Uterus (tissue), 4 donors: ENCODE measurements around the gene TBCD. TPM values are rescaled to one million over a fixed set of nuclear protein-coding genes. Genes with fewer than 3 reads are reported as not detected.

Source experiments
- DNase-seq, 2 donors: peaks; one replicate each; pipeline ENCODE4 v3.0.0-alpha.2; 2019 to 2020
- H3K27ac ChIP-seq, 2 donors: fragments of 200-600 bp; sonication (generic); 1 replicate in 1 of 2; 2 replicates in 1 of 2; pipeline ENCODE4 v1.5.1; 2016 to 2018
- H3K27me3 ChIP-seq, 2 donors: fragments of 200-600 bp; sonication (generic); one replicate each; pipeline ENCODE4 v1.5.1; 2018 to 2019; ENCODE audit warnings: control low read depth in 1 of 2
- H3K36me3 ChIP-seq, 2 donors: fragments of 200-600 bp; sonication (generic); one replicate each; pipeline ENCODE4 v1.5.1; 2019; ENCODE audit warnings: control low read depth in 1 of 2
- H3K4me1 ChIP-seq, 2 donors: fragments of 200-600 bp; sonication (generic); one replicate each; pipeline ENCODE4 v1.5.1; 2018 to 2019; ENCODE audit warnings: control low read depth in 1 of 2
- H3K4me3 ChIP-seq, 2 donors: fragments of 200-600 bp; sonication (generic); 1 replicate in 1 of 2; 2 replicates in 1 of 2; pipeline ENCODE4 v1.5.1; 2018 to 2019; ENCODE audit warnings: mild to moderate bottlenecking in 1 of 2
- H3K9me3 ChIP-seq, 2 donors: fragments of 200-600 bp; sonication (generic); one replicate each; pipeline ENCODE4 v1.5.1; 2019; ENCODE audit warnings: control low read depth in 1 of 2
- CTCF ChIP-seq, 4 experiments: fragments of 200-600 bp in 2 of 4; fragments of 450-650 bp in 2 of 4; sonication (generic) in 2 of 4; IDR thresholded peaks; one replicate each; pipeline ENCODE4 v1.5.1; 2016 to 2019; ENCODE audit warnings: antibody characterized with exemption in 4 of 4, mild to moderate bottlenecking in 2 of 4, moderate library complexity in 1 of 4
- POLR2A ChIP-seq, 2 donors: fragments of 450-650 bp; IDR thresholded peaks; one replicate each; pipeline ENCODE4 v1.6.1; 2016; ENCODE audit warnings: antibody characterized with exemption in 2 of 2, mild to moderate bottlenecking in 1 of 2, moderate library complexity in 1 of 2
- intact Hi-C: fragments of 100-400 bp; cut with DNase I; formaldehyde crosslinking; loops from one replicate; pipeline ENCODE4 v1.15.1; 2023; ENCODE audit warnings: low total_unique reads
- total RNA-seq, 4 donors: library from RNA; depleted of rRNA in 3 of 4; stranded (reverse); fragments of >200 nt in 3 of 4; gene quantifications; one replicate each; pipeline versions ENCODE4 v1.1.0 to v1.2.4, GENCODE V29; 2014 to 2023
- donor health status: DM: yes; HTN: yes; CAD: no.

Gene TBCD
- total RNA-seq, 4 donors from 2014 or later: 35.9 to 142 (median 61.3) TPM

DNA sequence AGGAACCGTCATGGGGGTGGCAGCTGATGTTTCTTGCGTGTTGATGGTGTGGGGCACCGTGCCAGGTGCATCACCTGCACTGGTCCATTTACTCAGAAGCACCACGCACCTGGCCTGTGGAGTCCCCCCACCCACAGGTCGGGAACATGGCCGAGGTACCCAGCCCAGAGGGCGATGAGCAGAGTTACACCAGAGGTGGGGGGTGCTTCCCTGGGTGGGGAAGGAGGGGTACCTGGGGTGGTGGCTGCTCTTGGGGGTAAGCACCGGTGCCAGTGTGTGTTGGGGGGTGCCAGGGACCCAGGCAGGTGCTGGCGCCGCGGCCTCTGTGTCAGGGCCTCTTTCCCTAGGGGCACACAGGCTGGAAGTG, 92.9 kb downstream of the TBCD start:
- no peaks in the 10 kb centered on the region for H3K27me3 ChIP-seq
- intact Hi-C loops: no loop called here
- no peak for TF ChIP-seq CTCF (IDR thresholded peaks at IDR 0.05)
- TF ChIP-seq POLR2A (IDR thresholded peaks at IDR 0.05): no peak
- H3K4me1 ChIP-seq: no peaks in the 10 kb centered on the region
- no peak for DNase-seq
- no peak overlapping the region for H3K4me3 ChIP-seq
- H3K9me3 ChIP-seq: no peaks in the 10 kb centered on the region
- H3K36me3 ChIP-seq: no peaks in the 10 kb centered on the region
- peak overlapping the region in 1 of 2 donors; percentile 2 for H3K27ac ChIP-seq

- intact Hi-C loops: no loop called here
- Histone ChIP-seq H3K9me3 (no peaks in the 10 kb centered on the region), H3K4me3 (no peak overlapping the region), H3K27ac (peak overlapping the region in 1 of 2 donors; percentile 2), H3K27me3 (no peaks in the 10 kb centered on the region), H3K36me3 (no peaks in the 10 kb centered on the region), H3K4me1 (no peaks in the 10 kb centered on the region)
- peak in 1 of 2 donors; percentile 48 for DNase-seq
- no peak for TF ChIP-seq POLR2A (IDR thresholded peaks at IDR 0.05)
- TF ChIP-seq CTCF (IDR thresholded peaks at IDR 0.05): no peak
Observed at GRCh38 chr17:82845163-82845807, 93.4 kb downstream of the TBCD start.

DNA sequence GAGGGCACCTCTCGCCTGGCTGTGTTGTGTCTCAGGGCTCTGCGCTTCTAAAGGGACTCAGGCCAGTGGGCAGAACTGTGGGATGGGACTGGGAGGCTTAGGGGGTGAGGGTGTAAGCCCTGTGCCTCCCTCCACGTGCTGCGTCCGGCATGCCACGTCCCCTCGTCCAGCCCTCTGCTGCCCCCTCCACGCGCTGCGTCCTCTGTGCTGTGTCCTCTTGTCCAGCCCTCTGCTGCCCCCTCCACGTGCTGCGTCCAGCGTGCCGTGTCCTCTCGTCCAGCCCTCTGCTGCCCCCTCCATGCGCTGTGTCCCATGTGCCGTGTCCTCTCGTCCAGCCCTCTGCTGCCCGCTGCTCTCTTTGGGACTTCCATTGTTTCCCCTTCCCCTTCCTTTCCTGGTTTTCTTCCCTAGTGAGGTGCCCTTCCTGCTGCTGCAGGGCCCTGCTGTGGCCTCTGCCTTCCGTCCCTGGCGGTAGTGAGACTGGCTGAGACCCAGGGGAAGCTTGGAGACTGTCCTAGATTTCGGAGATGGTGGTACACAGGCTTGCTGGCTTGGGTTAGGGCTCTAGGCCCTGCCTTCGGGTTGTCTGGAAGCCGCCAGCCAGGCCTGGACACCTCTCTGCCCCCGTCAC, 94.3 kb downstream of the TBCD start:
- H3K36me3 ChIP-seq: no peaks in the 10 kb centered on the region
- H3K4me3 ChIP-seq: no peak overlapping the region
- H3K27me3 ChIP-seq: no peaks in the 10 kb centered on the region
- TF ChIP-seq CTCF (IDR thresholded peaks at IDR 0.05) (no peak), POLR2A (IDR thresholded peaks at IDR 0.05) (no peak)
- H3K9me3 ChIP-seq: no peaks in the 10 kb centered on the region
- H3K4me1 ChIP-seq: no peaks in the 10 kb centered on the region
- DNase-seq: no peak
- intact Hi-C loops: no loop called here
- H3K27ac ChIP-seq: peak overlapping the region; percentile 56 to 59

GRCh38 chr17:82848022-82848592, 96.2 kb downstream of the TBCD start:
- DNase-seq: peak; percentile 66 to 71
- Histone ChIP-seq H3K4me3 (peak overlapping the region; percentile 3 to 32), H3K27me3 (no peaks in the 10 kb centered on the region), H3K36me3 (no peaks in the 10 kb centered on the region), H3K4me1 (no peaks in the 10 kb centered on the region), H3K27ac (peak overlapping the region; percentile 49 to 84), H3K9me3 (no peaks in the 10 kb centered on the region)
- intact Hi-C loops: no loop called here
- TF ChIP-seq POLR2A (IDR thresholded peaks at IDR 0.05) (peak in 1 of 2 donors; percentile 36), CTCF (IDR thresholded peaks at IDR 0.05) (no peak)
